ENCODE results near the gene RFX8.

Gene RFX8

GRCh38 chr2:101375653-101376052, 99.3 kb downstream of the RFX8 start:
- H3K79me2 ChIP-seq (ENCODE audit: insufficient read depth, low read length), result no peaks in the 10 kb centered on the region
- no peaks in the 10 kb centered on the region for H3K36me3 ChIP-seq (ENCODE audit: insufficient read depth, low read length)
- no peaks in the 10 kb centered on the region for H3K9me3 ChIP-seq (ENCODE audit: insufficient read depth, low read depth, low read length)
- TF ChIP-seq EZH2phosphoT487 (IDR thresholded peaks at IDR 0.05; ENCODE audit: borderline replicate concordance) (no peak), CTCF (conservative IDR thresholded peaks at IDR 0.05; ENCODE audit: low read length) (no peak)
- no peaks in the 10 kb centered on the region for H4K20me1 ChIP-seq (ENCODE audit: insufficient read depth, low read length, poor library complexity, severe bottlenecking)
- H3K4me1 ChIP-seq (ENCODE audit: insufficient read depth, low read length, poor library complexity, severe bottlenecking), result no peaks in the 10 kb centered on the region
- no peak overlapping the region for H2AFZ ChIP-seq (ENCODE audit: low read length)
- H3F3A ChIP-seq (ENCODE audit: low read depth), result no peaks in the 10 kb centered on the region
- no peak overlapping the region for H3K4me2 ChIP-seq (ENCODE audit: low read depth, low read length, poor library complexity, severe bottlenecking)
- no peak overlapping the region for H3K9ac ChIP-seq (ENCODE audit: low read depth, low read length, poor library complexity, severe bottlenecking)
- no peaks in the 10 kb centered on the region for H3K27me3 ChIP-seq (ENCODE audit: insufficient read depth, low read length, poor library complexity, severe bottlenecking)
- H3K4me3 ChIP-seq (ENCODE audit: low read length, poor library complexity, severe bottlenecking), result no peak overlapping the region
- no peaks in the 10 kb centered on the region for H3K9me2 ChIP-seq (replicated peaks; ENCODE audit: low read depth, low read length)

- Histone ChIP-seq H3K4me2 (ENCODE audit: low read depth, low read length, poor library complexity, severe bottlenecking) (no peak overlapping the region), H3K4me3 (ENCODE audit: low read length, poor library complexity, severe bottlenecking) (no peak overlapping the region), H4K20me1 (ENCODE audit: insufficient read depth, low read length, poor library complexity, severe bottlenecking) (no peaks in the 10 kb centered on the region), H3K9ac (ENCODE audit: low read depth, low read length, poor library complexity, severe bottlenecking) (no peak overlapping the region), H2AFZ (ENCODE audit: low read length) (peak overlapping the region; percentile 67; the same call in 1 of the 2 replicates), H3K4me1 (ENCODE audit: insufficient read depth, low read length, poor library complexity, severe bottlenecking) (no peaks in the 10 kb centered on the region), H3F3A (ENCODE audit: low read depth) (no peaks in the 10 kb centered on the region), H3K9me2 (replicated peaks; ENCODE audit: low read depth, low read length) (no peaks in the 10 kb centered on the region), H3K27me3 (ENCODE audit: insufficient read depth, low read length, poor library complexity, severe bottlenecking) (no peaks in the 10 kb centered on the region), H3K36me3 (ENCODE audit: insufficient read depth, low read length) (no peaks in the 10 kb centered on the region), H3K79me2 (ENCODE audit: insufficient read depth, low read length) (no peaks in the 10 kb centered on the region), H3K9me3 (ENCODE audit: insufficient read depth, low read depth, low read length) (no peaks in the 10 kb centered on the region)
- TF ChIP-seq CTCF (conservative IDR thresholded peaks at IDR 0.05; ENCODE audit: low read length), result no peak
- TF ChIP-seq EZH2phosphoT487 (IDR thresholded peaks at IDR 0.05; ENCODE audit: borderline replicate concordance), result no peak
Observed at GRCh38 chr2:101374821-101375561, 99.9 kb downstream of the RFX8 start.

- H4K20me1 ChIP-seq (ENCODE audit: insufficient read depth, low read length, poor library complexity, severe bottlenecking), result no peaks in the 10 kb centered on the region
- no peak overlapping the region for H3K9ac ChIP-seq (ENCODE audit: low read depth, low read length, poor library complexity, severe bottlenecking)
- no peak overlapping the region for H3K4me2 ChIP-seq (ENCODE audit: low read depth, low read length, poor library complexity, severe bottlenecking)
- no peaks in the 10 kb centered on the region for H3K36me3 ChIP-seq (ENCODE audit: insufficient read depth, low read length)
- H3K27me3 ChIP-seq (ENCODE audit: insufficient read depth, low read length, poor library complexity, severe bottlenecking), result no peaks in the 10 kb centered on the region
- TF ChIP-seq EZH2phosphoT487 (IDR thresholded peaks at IDR 0.05; ENCODE audit: borderline replicate concordance), result no peak
- TF ChIP-seq CTCF (conservative IDR thresholded peaks at IDR 0.05; ENCODE audit: low read length), result no peak
- H3K79me2 ChIP-seq (ENCODE audit: insufficient read depth, low read length), result no peaks in the 10 kb centered on the region
- H3F3A ChIP-seq (ENCODE audit: low read depth), result no peaks in the 10 kb centered on the region
- no peaks in the 10 kb centered on the region for H3K9me2 ChIP-seq (replicated peaks; ENCODE audit: low read depth, low read length)
- no peak overlapping the region for H3K4me3 ChIP-seq (ENCODE audit: low read length, poor library complexity, severe bottlenecking)
- H2AFZ ChIP-seq (ENCODE audit: low read length), result no peak overlapping the region
- H3K9me3 ChIP-seq (ENCODE audit: insufficient read depth, low read depth, low read length), result no peaks in the 10 kb centered on the region
- H3K4me1 ChIP-seq (ENCODE audit: insufficient read depth, low read length, poor library complexity, severe bottlenecking), result no peaks in the 10 kb centered on the region
Observed at GRCh38 chr2:101372792-101373191, 102.1 kb downstream of the RFX8 start.
